ENCODE results near the gene NAP1L1. TPM values are rescaled to one million over a fixed set of nuclear protein-coding genes. Genes with fewer than 3 reads are reported as not detected.

Gene NAP1L1
- total RNA-seq, 4 donors from 2014 or later: 78.9 to 191 (median 150) TPM

DNA sequence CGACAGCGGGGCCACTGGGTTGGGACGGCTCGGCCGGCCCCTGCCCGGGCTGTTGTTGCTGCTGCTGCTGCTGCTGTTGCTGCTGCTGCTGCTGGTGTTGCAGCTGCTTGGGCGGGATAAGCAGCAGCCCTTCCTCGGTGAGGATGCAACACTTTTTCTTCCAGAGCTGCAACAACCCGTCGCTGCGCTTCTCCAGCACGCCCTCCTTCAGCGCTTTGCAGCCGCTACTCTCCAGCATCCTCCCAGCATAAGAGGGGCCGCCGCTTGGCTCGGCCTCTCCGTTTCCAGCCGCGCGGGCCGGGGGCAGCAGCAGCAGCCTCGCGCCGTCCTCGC, 53.4 kb downstream of the NAP1L1 start:
- no peak for DNase-seq
- H3K9me3 ChIP-seq: no peaks in the 10 kb centered on the region
- intact Hi-C loops (cut with DNase I; ENCODE audit: low total_unique reads) (no loop called here), in situ Hi-C loops (cut with MboI; ENCODE audit: low pct_ligation_motif_present in 1 of 4, low pct_unique_long_range_greater_than_20kb in 1 of 4, low sequenced_read_pairs in 3 of 4) (loop anchor here in 2 of 4 donors (10.0 to 25.0 kb wide), 3 partner anchors 216 to 496 kb away; no protein-coding TSS in a partner anchor)
- TF ChIP-seq POLR2A (IDR thresholded peaks at IDR 0.05) (no peak), POLR2AphosphoS5 (IDR thresholded peaks at IDR 0.05) (no peak), EP300 (IDR thresholded peaks at IDR 0.05; ENCODE audit: low read depth) (no peak)
- TF ChIP-seq, protein P1, sequence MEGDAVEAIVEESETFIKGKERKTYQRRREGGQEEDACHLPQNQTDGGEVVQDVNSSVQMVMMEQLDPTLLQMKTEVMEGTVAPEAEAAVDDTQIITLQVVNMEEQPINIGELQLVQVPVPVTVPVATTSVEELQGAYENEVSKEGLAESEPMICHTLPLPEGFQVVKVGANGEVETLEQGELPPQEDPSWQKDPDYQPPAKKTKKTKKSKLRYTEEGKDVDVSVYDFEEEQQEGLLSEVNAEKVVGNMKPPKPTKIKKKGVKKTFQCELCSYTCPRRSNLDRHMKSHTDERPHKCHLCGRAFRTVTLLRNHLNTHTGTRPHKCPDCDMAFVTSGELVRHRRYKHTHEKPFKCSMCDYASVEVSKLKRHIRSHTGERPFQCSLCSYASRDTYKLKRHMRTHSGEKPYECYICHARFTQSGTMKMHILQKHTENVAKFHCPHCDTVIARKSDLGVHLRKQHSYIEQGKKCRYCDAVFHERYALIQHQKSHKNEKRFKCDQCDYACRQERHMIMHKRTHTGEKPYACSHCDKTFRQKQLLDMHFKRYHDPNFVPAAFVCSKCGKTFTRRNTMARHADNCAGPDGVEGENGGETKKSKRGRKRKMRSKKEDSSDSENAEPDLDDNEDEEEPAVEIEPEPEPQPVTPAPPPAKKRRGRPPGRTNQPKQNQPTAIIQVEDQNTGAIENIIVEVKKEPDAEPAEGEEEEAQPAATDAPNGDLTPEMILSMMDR (IDR thresholded peaks at IDR 0.05): no peak
- H3K27ac ChIP-seq: peak overlapping the region; percentile 91 to 96 (median 92)
- peaks cover 17% of the 10 kb centered on the region for H3K27me3 ChIP-seq
- no peaks in the 10 kb centered on the region for H3K36me3 ChIP-seq
- WGBS, 2 donors (ENCODE audit: low coverage in 1 of 2): 2% methylated on average over 24 of the region's 26 CpGs; no CpG with 5 or more reads in 1 of the 2 donors
- H3K4me1 ChIP-seq: peaks cover 0 to 40% (median 12%) of the 10 kb centered on the region in 4 donors
- H3K4me3 ChIP-seq: peak overlapping the region; percentile 55 to 91 (median 72)

DNA sequence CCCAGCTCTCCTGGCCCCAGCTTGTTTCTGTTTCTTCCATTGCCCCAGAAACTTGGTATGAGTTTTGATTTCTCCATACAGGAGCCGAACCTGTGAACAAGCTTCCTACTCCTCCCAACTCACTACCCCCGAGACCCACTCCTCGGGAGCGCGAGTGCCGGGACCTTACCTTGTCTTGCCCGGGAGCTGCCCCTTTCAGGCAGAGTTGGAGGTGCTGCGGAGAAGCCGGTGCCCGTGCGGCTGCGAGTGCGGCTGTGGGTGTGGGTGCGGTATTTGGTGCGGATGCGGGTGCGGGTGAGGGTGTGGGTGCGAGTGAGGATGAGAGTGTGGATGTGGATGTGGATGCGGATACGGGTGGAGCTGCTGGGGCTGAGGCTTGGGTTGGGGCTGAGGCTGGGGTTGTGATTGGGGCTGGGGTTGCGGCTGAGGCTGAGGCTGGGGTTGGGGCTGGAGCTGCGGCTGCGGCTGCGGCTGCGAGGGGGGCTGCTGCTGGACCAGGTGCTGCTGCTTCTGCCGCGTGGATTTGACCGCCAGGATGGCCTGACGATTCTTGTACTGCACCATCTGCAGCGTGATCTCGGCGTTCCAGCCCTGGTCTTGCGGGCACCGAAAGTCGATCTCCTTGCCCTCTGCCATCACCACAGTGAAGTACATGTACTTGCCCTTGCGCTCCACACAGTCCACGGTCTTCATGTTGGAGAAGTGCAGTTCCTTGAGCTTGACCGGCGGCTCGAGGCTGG, 54.0 kb downstream of the NAP1L1 start:
- Histone ChIP-seq H3K4me1 (peaks cover 0 to 40% (median 12%) of the 10 kb centered on the region in 4 donors), H3K27me3 (peaks cover 18% of the 10 kb centered on the region), H3K27ac (peak overlapping the region; percentile 91 to 96 (median 92)), H3K9me3 (no peaks in the 10 kb centered on the region), H3K4me3 (peak overlapping the region; percentile 55 to 91 (median 72)), H3K36me3 (no peaks in the 10 kb centered on the region)
- DNase-seq: peak; percentile 24
- 1 to 7% methylated on average over 3 to 39 of the region's 40 CpGs for WGBS, 2 donors (ENCODE audit: low coverage in 1 of 2)
- TF ChIP-seq, protein P1 (IDR thresholded peaks at IDR 0.05): no peak
- TF ChIP-seq POLR2A (IDR thresholded peaks at IDR 0.05) (no peak), EP300 (IDR thresholded peaks at IDR 0.05; ENCODE audit: low read depth) (no peak), POLR2AphosphoS5 (IDR thresholded peaks at IDR 0.05) (no peak)
- intact Hi-C loops (cut with DNase I; ENCODE audit: low total_unique reads): no loop called here
- in situ Hi-C loops (cut with MboI; ENCODE audit: low pct_ligation_motif_present in 1 of 4, low pct_unique_long_range_greater_than_20kb in 1 of 4, low sequenced_read_pairs in 3 of 4): loop anchor here in 2 of 4 donors (10.0 to 25.0 kb wide), 3 partner anchors 216 to 496 kb away; no protein-coding TSS in a partner anchor

DNA sequence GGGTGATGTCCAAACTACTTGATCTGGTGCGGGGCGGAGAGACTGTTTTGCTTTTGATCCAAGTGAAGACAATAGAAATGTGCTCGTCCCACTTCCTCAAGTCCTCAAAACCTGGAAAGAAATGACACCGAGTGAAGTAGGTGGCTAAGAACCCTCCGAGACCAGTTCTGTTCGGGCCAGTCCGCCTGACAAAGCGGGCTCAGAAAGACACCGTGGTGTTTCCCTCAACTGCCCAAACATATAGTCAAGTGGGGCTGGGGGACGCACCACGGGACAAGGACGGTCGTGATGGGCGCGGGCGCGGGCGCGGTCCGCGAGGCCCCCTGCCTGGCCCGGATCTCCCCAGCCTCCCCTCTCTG, 54.5 kb downstream of the NAP1L1 start:
- intact Hi-C loops (cut with DNase I; ENCODE audit: low total_unique reads): no loop called here

More for the DNA sequence above, 54.5 kb downstream of the NAP1L1 start:
- Histone ChIP-seq H3K27ac (peak overlapping the region; percentile 91 to 96 (median 92)), H3K4me1 (peaks cover 0 to 40% (median 12%) of the 10 kb centered on the region in 4 donors), H3K9me3 (no peaks in the 10 kb centered on the region), H3K27me3 (peaks cover 18% of the 10 kb centered on the region), H3K4me3 (peak overlapping the region; percentile 55 to 91 (median 72)), H3K36me3 (no peaks in the 10 kb centered on the region)
- DNase-seq: no peak
- 7 to 13% methylated on average over 8 to 22 of the region's 22 CpGs for WGBS, 2 donors (ENCODE audit: low coverage in 1 of 2)
- no peak for TF ChIP-seq POLR2A (IDR thresholded peaks at IDR 0.05)
- no peak for TF ChIP-seq POLR2AphosphoS5 (IDR thresholded peaks at IDR 0.05)
- TF ChIP-seq EP300 (IDR thresholded peaks at IDR 0.05; ENCODE audit: low read depth): no peak
- TF ChIP-seq, protein P1 (IDR thresholded peaks at IDR 0.05): no peak
- in situ Hi-C loops (cut with MboI; ENCODE audit: low pct_ligation_motif_present in 1 of 4, low pct_unique_long_range_greater_than_20kb in 1 of 4, low sequenced_read_pairs in 3 of 4): loop anchor here in 2 of 4 donors (10.0 to 25.0 kb wide), 3 partner anchors 215 to 495 kb away; no protein-coding TSS in a partner anchor

All from transverse colon (tissue), 4 donors.